ENCODE data around the gene C12orf56. TPM values are rescaled to one million over a fixed set of nuclear protein-coding genes. Genes with fewer than 3 reads are reported as not detected.

Gene C12orf56, protein sequence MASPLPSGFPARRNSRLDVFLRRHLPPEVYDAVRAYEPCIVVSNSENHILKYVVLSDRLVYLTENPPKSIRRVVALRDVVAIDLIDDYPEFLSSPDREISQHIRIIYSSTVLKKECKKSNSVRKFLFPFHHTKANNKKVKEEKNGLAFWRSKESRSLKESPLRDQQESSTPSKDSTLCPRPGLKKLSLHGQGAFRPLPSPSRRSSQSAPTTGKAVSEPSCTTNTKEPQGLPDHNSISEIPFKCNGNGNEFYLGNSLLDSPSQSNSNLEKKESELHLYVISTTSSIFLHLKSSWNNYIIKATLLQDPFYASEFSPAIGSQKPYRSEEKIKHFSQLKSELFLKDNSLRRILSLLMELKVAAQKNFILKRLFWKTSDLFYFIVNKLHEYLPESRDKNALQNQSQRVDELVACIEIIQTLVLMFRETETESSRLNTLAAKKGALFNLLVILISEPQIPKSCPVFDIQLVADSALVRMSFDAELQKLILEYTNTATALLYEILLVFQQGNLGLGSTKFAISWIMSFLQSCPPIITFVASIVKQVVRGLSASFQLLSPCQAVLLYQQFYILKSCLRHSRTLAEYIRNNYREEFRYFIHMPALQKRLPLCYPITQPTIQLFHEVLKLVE
- under 0.01 and 0.15 TPM in 2 replicates for total RNA-seq

DNA sequence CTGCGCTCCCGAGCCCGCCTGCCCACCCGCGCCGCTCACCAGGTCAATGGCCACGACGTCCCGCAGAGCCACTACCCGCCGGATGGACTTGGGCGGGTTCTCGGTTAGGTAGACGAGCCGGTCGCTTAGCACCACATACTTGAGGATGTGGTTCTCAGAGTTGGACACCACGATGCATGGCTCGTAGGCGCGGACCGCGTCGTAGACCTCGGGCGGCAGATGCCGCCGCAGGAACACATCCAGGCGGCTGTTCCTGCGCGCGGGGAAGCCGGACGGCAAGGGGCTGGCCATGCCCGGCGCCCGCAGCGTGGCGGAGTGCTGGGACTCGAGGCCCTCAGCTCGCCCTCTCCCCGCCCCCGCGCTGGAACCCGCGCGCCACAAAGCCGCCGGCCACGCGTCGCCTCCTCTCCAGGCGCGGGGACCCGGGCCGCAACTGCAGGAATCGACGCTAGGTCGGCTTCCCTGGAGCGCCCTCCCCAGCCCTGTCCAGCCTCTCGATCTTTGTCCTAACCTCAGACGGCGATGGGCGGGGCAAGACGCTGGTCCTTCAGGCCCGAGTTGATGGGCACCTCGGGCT, at the start of gene C12orf56:
TSS of gene C12orf56 (minus strand) at position 484 of the 577 bp plus-strand sequence. CDS start at position 291, 193 bp downstream.

GRCh38 chr12:64403707-64404469, 13.3 kb upstream of the C12orf56 start, which contains the start of gene XPOT:
Gene XPOT, plus strand, starts transcription at chr12:64404392. Its CDS starts 5,644 bp downstream, at chr12:64410036.

GRCh38 chr12:64222009-64222765, 168.4 kb downstream of the C12orf56 start, which contains the start of gene KICS2:
Gene KICS2, minus strand, starts transcription at chr12:64222296. Its CDS starts 59 bp downstream, at chr12:64222237.

Other genes starting within 250 kb of the C12orf56 start
- 6.2 and 7.1 TPM in 2 replicates for gene KICS2, start 168.5 kb downstream of the C12orf56 start, total RNA-seq
- gene XPOT, start 13.6 kb upstream of the C12orf56 start, total RNA-seq, result 67.6 and 83.9 TPM in 2 replicates
- 32.5 and 44.7 TPM in 2 replicates for gene TBK1, start 61.4 kb upstream of the C12orf56 start, total RNA-seq
- gene RASSF3, start 219.7 kb upstream of the C12orf56 start, total RNA-seq, result 45.8 and 47.3 TPM in 2 replicates

Data from epithelial cell of umbilical artery (primary cell).